ENCODE measurements around the gene MUC20.

GRCh38 chr3:195763843-195764825 lies 43.4 kb downstream of the MUC20 start:
- no peak for TF ChIP-seq EZH2 (IDR thresholded peaks at IDR 0.05)
- TF ChIP-seq CTCF (IDR thresholded peaks at IDR 0.05) = no peak
